Endothelial cell of umbilical vein (primary cell): ENCODE measurements around the gene HTR3B. TPM values are rescaled to one million over a fixed set of nuclear protein-coding genes. Genes with fewer than 3 reads are reported as not detected.
A peak's percentile ranks its signal among the peaks of the same experiment; 100 is the strongest.

Source experiments
- BruUV-seq: library from RNA; stranded (reverse); fragments of 400-500 nt; replicated peaks from 2 replicates; lab custom pipeline; 2021; lab: Mats Ljungman, UMichigan
- CTCF ChIA-PET: fragments of 300-600, 350-600 bp; sonication (Branson Sonifier 250); formaldehyde crosslinking; loops from one replicate; lab custom pipeline; 2021; ENCODE audit warnings: antibody characterized with exemption, inconsistent platforms; lab: Charles Lee
- POLR2A ChIA-PET: fragments of 300-600, 350-600 bp; sonication (Branson Sonifier 250); formaldehyde crosslinking; loops from one replicate; lab custom pipeline; 2021; ENCODE audit warnings: antibody characterized with exemption, inconsistent platforms; lab: Charles Lee
- DNase-seq: peaks from one replicate; pipeline ENCODE4 v3.0.0-alpha.2; 2011; ENCODE audit warnings: low read depth, low spot score
- FAIRE-seq: peaks from 2 replicates; lab custom pipeline; 2011; peaks lifted over from hg19 to GRCh38; lab: Jason Lieb, UNC
- H2AFZ ChIP-seq: 2 replicates; pipeline ENCODE4 v1.6.0; 2012; ENCODE audit warnings: low read depth, low read length, control low read depth, inconsistent platforms
- H3K27ac ChIP-seq: 2 replicates; pipeline ENCODE4 v1.5.1; 2011; ENCODE audit warnings: low read depth, mild to moderate bottlenecking, control low read depth, low read length, moderate library complexity; ENCODE audit not compliant: insufficient read depth
- H3K27me3 ChIP-seq, 2 experiments: 2 replicates each; pipeline versions ENCODE4 v1.6.0 to v1.6.1; 2011; ENCODE audit warnings: low read length in 2 of 2, mixed read lengths in 1 of 2; ENCODE audit not compliant: control insufficient read depth in 2 of 2, insufficient read depth in 2 of 2
- H3K36me3 ChIP-seq, 2 experiments: 2 replicates in 1 of 2; 3 replicates in 1 of 2; pipeline ENCODE4 v1.5.1; 2011; ENCODE audit warnings: low read length in 2 of 2, mild to moderate bottlenecking in 1 of 2, moderate library complexity in 1 of 2; ENCODE audit not compliant: control insufficient read depth in 2 of 2, insufficient read depth in 2 of 2; ENCODE audit errors: extremely low read depth in 1 of 2
- H3K4me1 ChIP-seq: 3 replicates; pipeline ENCODE4 v1.5.1; 2011; ENCODE audit warnings: mild to moderate bottlenecking, low read length; ENCODE audit not compliant: control insufficient read depth, insufficient read depth; ENCODE audit errors: extremely low read depth
- H3K4me2 ChIP-seq: 2 replicates; pipeline ENCODE4 v1.6.1; 2011; ENCODE audit warnings: low read length, control low read depth, mixed read lengths; ENCODE audit not compliant: insufficient read depth
- H3K4me3 ChIP-seq, 3 experiments: fragments of 200-600 bp in 1 of 3; sonication (generic), shearing (Covaris generic) in 1 of 3; replicated peaks in 1 of 3; 2 replicates each; pipeline ENCODE4 v1.5.1; 2011 to 2016; ENCODE audit warnings: control low read depth in 3 of 3, low read length in 3 of 3, mild to moderate bottlenecking in 2 of 3, inconsistent platforms in 1 of 3, low read depth in 1 of 3, moderate library complexity in 1 of 3; ENCODE audit not compliant: insufficient read depth in 1 of 3
- H3K79me2 ChIP-seq: 2 replicates; pipeline ENCODE4 v1.6.0; 2012; ENCODE audit warnings: low read length, inconsistent platforms; ENCODE audit not compliant: control insufficient read depth, insufficient read depth
- H3K9ac ChIP-seq: replicated peaks from 2 replicates; pipeline ENCODE3; 2011; ENCODE audit warnings: low read length, control low read depth; ENCODE audit not compliant: insufficient read depth; ENCODE audit errors: extremely low read depth
- H3K9me1 ChIP-seq: replicated peaks from 3 replicates; pipeline ENCODE4 v1.6.0; 2011; ENCODE audit warnings: mild to moderate bottlenecking, low read length; ENCODE audit not compliant: control insufficient read depth, insufficient read depth; ENCODE audit errors: extremely low read depth
- H3K9me3 ChIP-seq: replicated peaks from 2 replicates; pipeline ENCODE4 v1.5.1; 2012; ENCODE audit warnings: low read length, inconsistent platforms; ENCODE audit not compliant: control insufficient read depth, insufficient read depth
- H4K20me1 ChIP-seq: replicated peaks from 2 replicates; pipeline ENCODE3; 2011; ENCODE audit warnings: mild to moderate bottlenecking, low read length; ENCODE audit not compliant: control insufficient read depth, insufficient read depth; ENCODE audit errors: extremely low read depth
- EZH2 ChIP-seq: IDR thresholded peaks from 2 replicates; pipeline ENCODE4 v1.6.1; 2012; ENCODE audit warnings: borderline replicate concordance, low read depth, mild to moderate bottlenecking, moderate library complexity, low read length, inconsistent platforms; ENCODE audit not compliant: severe bottlenecking
- FOS ChIP-seq: IDR thresholded peaks from 2 replicates; pipeline ENCODE4 v1.6.1; 2011; ENCODE audit warnings: mild to moderate bottlenecking, low read length, moderate library complexity, borderline replicate concordance; ENCODE audit not compliant: insufficient read depth
- GATA2 ChIP-seq: IDR thresholded peaks from 2 replicates; pipeline ENCODE4 v1.7.0; 2011; ENCODE audit warnings: low read depth, mild to moderate bottlenecking, moderate library complexity, mixed read lengths, low read length; ENCODE audit not compliant: insufficient read length, insufficient read depth
- MAX ChIP-seq: IDR thresholded peaks from 2 replicates; pipeline ENCODE4 v1.6.1; 2011; ENCODE audit not compliant: insufficient read depth, insufficient read length
- POLR2AphosphoS5 ChIP-seq: IDR thresholded peaks from 2 replicates; pipeline ENCODE4 v1.6.1; 2012; ENCODE audit warnings: low read depth, mild to moderate bottlenecking, control low read depth, low read length, moderate library complexity; ENCODE audit not compliant: insufficient read depth
- dilution Hi-C: fragments of 300-500 bp; cut with MboI; formaldehyde crosslinking; loops from one replicate; pipeline ENCODE4 v1.15.0; 2019; ENCODE audit warnings: low sequenced_read_pairs; ENCODE audit not compliant: extremely low pct_ligation_motif_present
- intact Hi-C: fragments of 100-400 bp; cut with micrococcal nuclease; formaldehyde crosslinking; loops from one replicate; pipeline ENCODE4 v1.10.0; 2022
- polyA plus RNA-seq, 4 experiments: library from polyadenylated mRNA; depleted of rRNA in 3 of 4; stranded (reverse) in 3 of 4; unstranded in 1 of 4; fragments of >200 nt; gene quantifications; 2 replicates each; pipeline versions ENCODE4 v1.2.1 to v1.2.3, GENCODE V29; 2011 to 2012; ENCODE audit warnings: missing spikeins in 1 of 4
- total RNA-seq: library from RNA; stranded (reverse); gene quantifications from 2 replicates; pipeline ENCODE4 v1.2.3, GENCODE V29; 2021

Gene HTR3B
- total and polyA plus RNA-seq, 2 donors (not counting 3 experiments of a cell fraction or from before 2014, with no cell fraction given), result not detected

GRCh38 chr11:113974741-113975470 lies 70.3 kb downstream of the HTR3B start, which contains the start of gene HTR3A:
Gene HTR3A (plus strand): TSS chr11:113975108. CDS start chr11:113975326, 218 bp downstream.
- H3K36me3 ChIP-seq, result no peaks in the 10 kb centered on the region
- H4K20me1 ChIP-seq, result no peaks in the 10 kb centered on the region
- DNase-seq (peak; percentile 57), FAIRE-seq (peak; percentile 63)
- intact Hi-C loops (no loop called here), dilution Hi-C loops (no loop called here)
- no peak within 1 kb of the TSS for H3K4me2 ChIP-seq
- H3K4me1 ChIP-seq, result peaks cover 4% of the 10 kb centered on the region
- no peak within 1 kb of the TSS for H3K27ac ChIP-seq
- peak within 1 kb of the TSS; percentile 44 for H2AFZ ChIP-seq
- no peaks in the 10 kb centered on the region for H3K79me2 ChIP-seq
- TF ChIP-seq MAX (no peak), FOS (peak; percentile 21)
- CTCF ChIA-PET, result interaction anchor here (2.1 to 2.7 kb wide), 2 partner anchors 18 to 286 kb away, joined by 12 to 21 read pairs; no protein-coding TSS in a partner anchor
- no peaks in the 10 kb centered on the region for H3K9me3 ChIP-seq
- no TSS peak for BruUV-seq
- H3K9me1 ChIP-seq, result no peaks in the 10 kb centered on the region
- H3K27me3 ChIP-seq, result peaks cover 8 to 9% of the 10 kb centered on the region in 2 experiments
- no peak within 1 kb of the TSS for H3K4me3 ChIP-seq
- POLR2A ChIA-PET, result no interaction called here
- H3K9ac ChIP-seq, result no peak within 1 kb of the TSS

- no TSS peak for BruUV-seq
- Histone ChIP-seq H3K27me3 (peaks cover 8 to 9% of the 10 kb centered on the region in 2 experiments), H3K4me1 (peaks cover 4% of the 10 kb centered on the region), H3K4me3 (no peak overlapping the region), H3K36me3 (no peaks in the 10 kb centered on the region), H2AFZ (no peak overlapping the region), H3K9me3 (no peaks in the 10 kb centered on the region), H3K27ac (no peak overlapping the region), H3K9ac (no peak overlapping the region), H3K4me2 (no peak overlapping the region), H3K9me1 (no peaks in the 10 kb centered on the region), H4K20me1 (no peaks in the 10 kb centered on the region), H3K79me2 (no peaks in the 10 kb centered on the region)
- DNase-seq, result no peak
- intact Hi-C loops (no loop called here), dilution Hi-C loops (no loop called here)
- no peak for FAIRE-seq
- POLR2A ChIA-PET, result no interaction called here
- CTCF ChIA-PET, result interaction anchor here (2.7 kb wide), 1 partner anchor 284 kb away, joined by 21 read pairs; no protein-coding TSS in a partner anchor
- TF ChIP-seq GATA2, result no peak
- no peak for TF ChIP-seq EZH2
- no peak for TF ChIP-seq POLR2AphosphoS5
These were observed 72.5 kb downstream of the HTR3B start for GRCh38 chr11:113977071-113977490.
